Epithelial cell of proximal tubule (primary cell): Measurements from ENCODE around the gene AGPAT1. TPM values are rescaled to one million over a fixed set of nuclear protein-coding genes. Genes with fewer than 3 reads are reported as not detected.

ENCODE experiments used
- DNase-seq: peaks from one replicate; pipeline ENCODE4 v3.0.0-alpha.2; 2011; ENCODE audit warnings: low read depth
- H3K4me3 ChIP-seq: 2 replicates; pipeline ENCODE4 v1.5.1; 2011; ENCODE audit warnings: low read depth, mild to moderate bottlenecking, low read length
- total RNA-seq: library from RNA; depleted of rRNA; stranded (reverse); fragments of >200 nt; gene quantifications from 2 replicates; pipeline ENCODE4 v1.2.3, GENCODE V29; 2015
- TF ChIP-seq, protein P1 (sequence below): conservative IDR thresholded peaks from 2 replicates; pipeline ENCODE4 v1.5.1; 2012; ENCODE audit warnings: low read depth, mild to moderate bottlenecking, low read length

AGPAT1 gene
- total RNA-seq, 1 donor from 2014 or later = 72.2 TPM

DNA sequence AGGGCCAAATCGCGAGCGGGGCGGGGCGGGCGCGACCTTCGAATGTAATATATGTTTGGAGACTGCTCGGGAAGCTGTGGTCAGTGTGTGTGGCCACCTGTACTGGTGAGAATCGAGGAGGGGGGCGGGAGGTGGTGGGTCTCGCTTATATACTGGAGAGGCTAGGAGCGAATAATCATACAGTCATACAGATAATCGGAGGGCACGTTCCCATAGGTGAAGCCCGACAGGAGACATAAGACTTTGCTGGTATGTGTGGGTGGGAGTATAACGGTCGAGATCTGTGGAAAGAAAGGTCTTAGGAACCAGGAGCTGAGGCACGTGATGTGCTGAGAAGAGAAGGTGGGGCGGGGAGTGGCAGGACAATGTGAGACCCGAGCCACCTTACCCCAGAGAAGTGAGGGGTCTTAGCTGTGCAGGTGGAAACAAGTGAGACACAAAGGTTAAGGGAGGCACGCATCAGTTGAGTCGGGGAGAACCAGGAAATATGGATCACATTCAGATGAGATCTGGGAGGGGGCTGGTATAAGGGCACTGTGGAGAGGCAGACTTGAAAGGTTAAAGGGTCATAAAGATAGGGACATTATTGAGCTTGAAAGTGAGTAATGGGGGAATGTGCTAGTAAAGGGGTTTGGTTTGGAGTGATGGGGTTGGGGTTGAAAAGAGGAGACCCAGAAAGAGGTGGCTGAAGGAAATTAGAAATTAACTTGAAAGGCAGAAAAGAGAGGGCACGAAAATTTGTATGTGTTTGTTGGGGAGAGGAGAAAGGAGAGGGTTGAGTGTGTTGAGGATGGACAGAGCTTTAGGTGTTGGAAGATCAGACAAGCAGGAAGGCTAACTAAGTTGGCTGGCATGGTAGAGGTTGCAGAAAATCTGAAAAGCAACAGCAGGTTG, 2.9 kb upstream of the AGPAT1 start:
- TF ChIP-seq, protein P1, sequence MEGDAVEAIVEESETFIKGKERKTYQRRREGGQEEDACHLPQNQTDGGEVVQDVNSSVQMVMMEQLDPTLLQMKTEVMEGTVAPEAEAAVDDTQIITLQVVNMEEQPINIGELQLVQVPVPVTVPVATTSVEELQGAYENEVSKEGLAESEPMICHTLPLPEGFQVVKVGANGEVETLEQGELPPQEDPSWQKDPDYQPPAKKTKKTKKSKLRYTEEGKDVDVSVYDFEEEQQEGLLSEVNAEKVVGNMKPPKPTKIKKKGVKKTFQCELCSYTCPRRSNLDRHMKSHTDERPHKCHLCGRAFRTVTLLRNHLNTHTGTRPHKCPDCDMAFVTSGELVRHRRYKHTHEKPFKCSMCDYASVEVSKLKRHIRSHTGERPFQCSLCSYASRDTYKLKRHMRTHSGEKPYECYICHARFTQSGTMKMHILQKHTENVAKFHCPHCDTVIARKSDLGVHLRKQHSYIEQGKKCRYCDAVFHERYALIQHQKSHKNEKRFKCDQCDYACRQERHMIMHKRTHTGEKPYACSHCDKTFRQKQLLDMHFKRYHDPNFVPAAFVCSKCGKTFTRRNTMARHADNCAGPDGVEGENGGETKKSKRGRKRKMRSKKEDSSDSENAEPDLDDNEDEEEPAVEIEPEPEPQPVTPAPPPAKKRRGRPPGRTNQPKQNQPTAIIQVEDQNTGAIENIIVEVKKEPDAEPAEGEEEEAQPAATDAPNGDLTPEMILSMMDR = no peak
- no peak for DNase-seq
- H3K4me3 ChIP-seq = peak overlapping the region; percentile 99

DNA sequence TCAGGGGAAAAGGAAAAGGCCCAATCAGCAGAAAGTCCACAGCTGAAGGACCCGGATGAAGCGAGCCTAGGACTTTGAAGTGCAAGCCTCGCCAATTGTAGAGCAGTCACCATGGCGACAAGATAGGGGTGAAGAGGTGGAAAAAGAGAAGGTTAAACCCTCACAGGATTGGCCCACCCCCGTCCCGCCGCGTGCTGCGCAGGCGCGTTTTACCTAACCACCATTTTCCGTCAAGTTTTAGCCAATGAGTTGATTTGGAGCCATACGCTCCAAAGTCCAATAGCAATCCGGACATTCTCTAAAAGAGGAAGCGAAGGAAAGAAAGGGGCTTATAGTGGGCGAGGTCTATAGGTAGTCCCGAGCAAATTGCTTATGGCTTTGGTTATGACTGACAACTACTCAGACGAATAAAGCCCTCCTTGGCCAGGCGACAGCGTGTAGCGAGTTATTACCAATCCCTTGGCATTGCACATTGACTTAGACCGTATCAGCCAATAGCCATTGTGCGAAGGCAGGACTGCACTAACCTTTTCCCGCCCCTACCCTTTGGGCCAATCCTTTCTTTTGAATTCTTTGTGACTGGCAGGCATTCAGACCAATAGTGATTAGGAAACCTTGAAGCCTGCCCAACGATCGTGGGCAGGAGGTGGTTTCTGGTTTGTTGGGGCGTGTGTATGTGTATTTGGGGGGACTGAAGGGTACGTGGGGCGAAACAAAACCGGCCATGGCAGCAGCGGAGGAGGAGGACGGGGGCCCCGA, 2.1 kb upstream of the AGPAT1 start, which contains the start of gene RNF5:
Gene RNF5, plus strand, starts transcription at position 618 of the 759 bp plus-strand sequence. Its CDS starts 107 bp downstream, at position 725.
- peak; percentile 100 for DNase-seq
- TF ChIP-seq, protein P1 = no peak
- H3K4me3 ChIP-seq = peak within 1 kb of the TSS; percentile 99

DNA sequence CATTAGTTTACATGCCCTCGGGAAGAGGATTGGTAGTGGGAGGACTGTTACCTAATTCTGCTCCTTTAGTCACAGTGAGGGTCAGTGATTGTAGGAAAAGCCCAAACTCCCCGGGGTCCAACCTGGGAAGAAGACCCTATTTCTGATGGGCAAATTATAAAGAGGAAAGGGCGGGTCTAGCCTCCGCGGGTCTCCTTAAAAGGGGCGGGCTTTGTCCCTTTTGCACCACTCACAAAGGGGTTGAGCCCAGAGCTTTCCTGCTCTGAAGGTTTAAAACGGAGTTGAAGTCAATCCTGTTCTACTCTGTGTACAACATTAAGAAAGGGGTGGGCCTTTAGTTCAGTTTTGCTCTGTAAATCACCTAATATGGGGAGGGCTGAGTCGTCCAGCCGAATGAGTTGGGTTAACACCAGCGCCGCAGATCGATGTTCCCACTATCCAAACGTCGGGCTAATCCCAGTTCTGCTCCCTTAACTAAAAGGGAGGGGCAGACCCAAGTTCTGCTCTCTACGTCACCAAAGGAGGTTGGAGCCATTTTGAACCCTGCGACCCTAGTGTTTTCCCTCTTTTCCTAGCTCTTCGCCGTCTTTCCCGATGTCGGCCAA, 1.4 kb upstream of the AGPAT1 start:
- DNase-seq = no peak
- H3K4me3 ChIP-seq = peak overlapping the region; percentile 99
- TF ChIP-seq, protein P1 = no peak

DNA sequence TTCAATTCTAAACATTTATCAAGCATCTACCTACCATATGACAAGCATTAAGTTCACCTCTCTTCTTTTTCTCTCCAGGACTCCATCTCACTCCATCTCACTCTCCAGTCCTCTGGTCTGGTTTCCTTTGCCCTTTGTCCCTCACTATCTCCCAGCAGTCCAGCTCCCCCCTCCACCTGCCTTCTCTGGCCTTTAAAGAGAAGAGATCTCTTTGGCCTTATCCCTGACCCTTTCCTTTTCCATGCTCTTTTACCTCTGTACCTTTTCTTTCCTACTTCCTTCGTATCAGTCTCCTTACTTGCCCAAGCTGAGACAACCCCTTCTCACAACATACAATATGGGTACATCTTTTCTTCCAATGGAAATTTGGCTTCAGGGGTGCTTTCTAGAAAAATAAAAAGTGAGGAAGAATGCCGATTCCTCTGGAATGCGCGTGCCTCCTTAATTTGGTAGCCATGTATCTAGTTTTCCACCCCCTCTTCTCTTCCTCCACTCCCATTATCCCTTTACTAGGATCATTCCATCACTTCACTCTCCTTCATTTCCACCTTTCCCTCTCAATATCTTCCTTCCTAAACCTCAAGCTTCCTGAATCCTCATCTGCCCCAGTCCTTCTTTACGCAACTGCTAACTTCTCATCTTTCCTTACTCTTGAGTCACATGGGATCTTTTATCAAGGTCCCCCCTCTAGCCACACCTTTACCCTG, 745 bp upstream of the AGPAT1 start:
- no peak for DNase-seq
- TF ChIP-seq, protein P1 = no peak
- H3K4me3 ChIP-seq = peak overlapping the region; percentile 99

DNA sequence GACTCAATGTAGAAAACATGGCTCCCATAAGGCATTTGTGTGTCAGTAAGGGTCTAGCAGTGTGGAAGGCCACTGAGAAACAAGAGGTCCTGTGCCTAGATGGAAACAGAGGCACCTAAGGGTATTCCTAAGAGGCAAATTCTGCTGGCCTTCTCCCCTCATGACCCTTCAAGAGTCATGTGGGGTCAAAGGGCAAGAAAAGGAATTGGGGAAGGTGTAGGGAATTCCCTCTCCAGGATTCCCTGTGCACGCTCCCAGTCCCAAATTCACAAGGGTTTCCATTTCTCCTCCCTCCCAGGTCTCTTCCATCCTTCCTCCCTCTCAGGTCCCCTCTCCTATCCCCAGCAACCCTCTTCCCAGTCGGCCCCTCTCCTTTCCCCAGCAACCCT, 568 bp downstream of the AGPAT1 start:
- H3K4me3 ChIP-seq = peak overlapping the region; percentile 99
- DNase-seq = no peak
- TF ChIP-seq, protein P1 = no peak

DNA sequence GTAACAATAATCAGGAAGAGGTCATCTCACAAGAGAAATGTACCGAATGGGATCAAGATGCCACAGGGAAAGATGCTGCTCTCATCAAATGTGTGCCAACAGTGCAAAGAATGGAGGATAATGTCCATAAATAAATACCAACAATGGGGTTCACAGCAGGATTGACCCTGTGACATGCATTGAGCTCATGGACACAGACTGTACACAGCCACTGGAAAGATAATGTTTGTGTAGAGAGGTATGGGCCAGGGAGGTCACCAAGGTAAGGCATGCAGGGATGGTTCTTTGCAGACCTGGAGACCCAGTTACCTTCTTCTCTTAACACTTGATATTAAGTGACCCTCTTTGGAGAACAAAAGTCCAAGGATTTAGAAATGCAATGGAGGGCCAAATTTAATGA, 1.5 kb downstream of the AGPAT1 start:
- DNase-seq = no peak
- H3K4me3 ChIP-seq = peak overlapping the region; percentile 99
- TF ChIP-seq, protein P1 = no peak
